PFSK-1 (cell line): Measurements from ENCODE around the gene PIGQ.

Experiments
- FOXP2 ChIP-seq: optimal IDR thresholded peaks from 2 replicates; pipeline ENCODE3; 2011; ENCODE audit warnings: borderline replicate concordance, control low read depth, inconsistent platforms; ENCODE audit not compliant: insufficient read depth; ENCODE audit errors: extremely low read length, extremely low read depth
- POLR2AphosphoS5 ChIP-seq: IDR thresholded peaks from 2 replicates; pipeline ENCODE4 v1.6.1; 2012; ENCODE audit warnings: low read depth, mild to moderate bottlenecking, control low read depth, low read length, moderate library complexity
- SIN3A ChIP-seq: IDR thresholded peaks from 2 replicates; pipeline ENCODE4 v1.6.1; 2012; ENCODE audit warnings: mild to moderate bottlenecking, low read length, moderate library complexity, borderline replicate concordance; ENCODE audit not compliant: insufficient read depth
- TAF1 ChIP-seq: IDR thresholded peaks from 2 replicates; pipeline ENCODE4 v1.6.1; 2012; ENCODE audit warnings: low read length, control low read depth, borderline replicate concordance; ENCODE audit not compliant: insufficient read depth
- TF ChIP-seq, protein P1 (sequence below), 2 experiments: IDR thresholded peaks; 2 replicates each; pipeline versions ENCODE4 v1.6.1 to v1.8.0; 2011 to 2012; ENCODE audit warnings: low read depth in 2 of 2, low read length in 2 of 2, control low read depth in 1 of 2, inconsistent platforms in 1 of 2, mild to moderate bottlenecking in 1 of 2, moderate library complexity in 1 of 2; ENCODE audit not compliant: insufficient read depth in 1 of 2

The PIGQ gene

DNA sequence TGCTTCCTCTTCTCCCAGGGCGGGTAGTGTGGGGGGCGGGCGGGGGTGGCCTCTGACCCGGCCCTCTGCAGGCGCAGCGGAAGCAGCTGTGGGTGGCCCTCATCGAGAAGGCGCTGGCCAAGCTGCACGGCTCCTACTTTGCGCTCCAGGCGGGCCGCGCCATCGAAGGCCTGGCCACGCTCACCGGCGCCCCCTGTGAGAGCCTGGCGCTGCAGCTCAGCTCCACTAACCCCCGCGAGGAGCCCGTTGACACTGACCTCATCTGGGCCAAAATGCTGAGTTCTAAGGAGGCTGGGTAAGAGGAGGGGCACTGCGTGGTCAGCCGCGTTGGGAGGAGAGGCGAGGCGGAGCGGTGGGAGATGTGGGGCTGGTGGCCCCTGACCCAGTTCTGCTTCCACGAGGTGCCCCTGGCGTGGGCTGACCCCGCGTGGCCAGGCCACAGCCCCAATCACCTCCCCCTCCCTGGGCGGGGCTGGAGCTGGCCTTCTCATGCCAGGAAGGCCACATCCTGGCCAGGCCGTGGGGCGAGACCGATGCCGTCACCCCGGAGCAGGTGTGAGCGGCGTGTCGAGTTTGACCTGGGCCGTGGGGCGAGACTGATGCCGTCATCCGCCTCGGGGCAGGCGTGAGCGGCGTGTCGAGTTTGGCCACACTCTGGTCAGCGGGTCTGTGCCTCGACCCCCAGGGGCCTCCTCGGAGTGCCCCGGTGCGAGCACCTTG lies 20.1 kb upstream of the PIGQ start:
- TF ChIP-seq SIN3A (no peak), FOXP2 (no peak), TAF1 (no peak), POLR2AphosphoS5 (no peak)
- TF ChIP-seq, protein P1, sequence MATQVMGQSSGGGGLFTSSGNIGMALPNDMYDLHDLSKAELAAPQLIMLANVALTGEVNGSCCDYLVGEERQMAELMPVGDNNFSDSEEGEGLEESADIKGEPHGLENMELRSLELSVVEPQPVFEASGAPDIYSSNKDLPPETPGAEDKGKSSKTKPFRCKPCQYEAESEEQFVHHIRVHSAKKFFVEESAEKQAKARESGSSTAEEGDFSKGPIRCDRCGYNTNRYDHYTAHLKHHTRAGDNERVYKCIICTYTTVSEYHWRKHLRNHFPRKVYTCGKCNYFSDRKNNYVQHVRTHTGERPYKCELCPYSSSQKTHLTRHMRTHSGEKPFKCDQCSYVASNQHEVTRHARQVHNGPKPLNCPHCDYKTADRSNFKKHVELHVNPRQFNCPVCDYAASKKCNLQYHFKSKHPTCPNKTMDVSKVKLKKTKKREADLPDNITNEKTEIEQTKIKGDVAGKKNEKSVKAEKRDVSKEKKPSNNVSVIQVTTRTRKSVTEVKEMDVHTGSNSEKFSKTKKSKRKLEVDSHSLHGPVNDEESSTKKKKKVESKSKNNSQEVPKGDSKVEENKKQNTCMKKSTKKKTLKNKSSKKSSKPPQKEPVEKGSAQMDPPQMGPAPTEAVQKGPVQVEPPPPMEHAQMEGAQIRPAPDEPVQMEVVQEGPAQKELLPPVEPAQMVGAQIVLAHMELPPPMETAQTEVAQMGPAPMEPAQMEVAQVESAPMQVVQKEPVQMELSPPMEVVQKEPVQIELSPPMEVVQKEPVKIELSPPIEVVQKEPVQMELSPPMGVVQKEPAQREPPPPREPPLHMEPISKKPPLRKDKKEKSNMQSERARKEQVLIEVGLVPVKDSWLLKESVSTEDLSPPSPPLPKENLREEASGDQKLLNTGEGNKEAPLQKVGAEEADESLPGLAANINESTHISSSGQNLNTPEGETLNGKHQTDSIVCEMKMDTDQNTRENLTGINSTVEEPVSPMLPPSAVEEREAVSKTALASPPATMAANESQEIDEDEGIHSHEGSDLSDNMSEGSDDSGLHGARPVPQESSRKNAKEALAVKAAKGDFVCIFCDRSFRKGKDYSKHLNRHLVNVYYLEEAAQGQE (IDR thresholded peaks at IDR 0.05; ENCODE audit: insufficient read depth in 1 of 2, low read depth in 2 of 2, low read length in 2 of 2): no peak

DNA sequence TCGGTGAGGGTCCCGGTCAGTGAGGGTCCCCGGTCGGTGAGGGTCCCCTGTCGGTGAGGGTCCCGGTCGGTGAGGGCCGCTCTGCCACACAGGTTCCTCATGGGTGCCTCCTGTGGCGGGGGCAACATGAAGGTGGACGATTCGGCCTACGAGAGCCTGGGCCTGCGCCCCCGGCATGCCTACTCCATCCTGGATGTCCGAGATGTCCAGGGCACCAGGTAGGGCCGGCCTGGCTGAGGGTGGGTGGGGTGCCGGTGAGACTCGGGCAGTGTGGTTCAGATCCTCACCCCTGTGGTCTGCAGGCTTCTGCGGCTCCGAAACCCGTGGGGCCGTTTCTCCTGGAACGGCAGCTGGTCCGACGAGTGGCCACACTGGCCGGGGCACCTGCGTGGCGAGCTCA lies 18.6 kb upstream of the PIGQ start:
- no peak for TF ChIP-seq SIN3A
- TF ChIP-seq TAF1: no peak
- no peak for TF ChIP-seq FOXP2

DNA sequence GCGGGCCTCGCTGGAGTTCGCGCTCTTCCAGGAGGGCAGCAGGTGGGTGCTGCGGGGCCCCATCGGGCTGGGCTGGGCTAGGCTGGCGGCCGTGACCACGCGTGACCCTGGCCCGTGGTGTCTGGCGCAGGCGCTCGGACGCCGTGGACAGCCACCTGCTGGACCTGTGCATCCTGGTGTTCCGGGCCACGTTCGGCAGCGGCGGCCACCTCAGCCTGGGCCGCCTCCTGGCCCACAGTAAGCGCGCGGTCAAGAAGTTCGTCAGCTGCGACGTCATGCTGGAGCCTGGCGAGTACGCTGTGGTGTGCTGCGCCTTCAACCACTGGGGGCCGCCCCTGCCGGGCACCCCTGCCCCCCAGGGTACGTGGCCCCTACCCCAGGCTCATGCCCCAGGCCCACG lies 17.6 kb upstream of the PIGQ start:
- TF ChIP-seq SIN3A (no peak), FOXP2 (no peak), TAF1 (no peak)
- TF ChIP-seq, protein P1 (IDR thresholded peaks at IDR 0.05; ENCODE audit: insufficient read depth in 1 of 2, low read depth in 2 of 2, low read length in 2 of 2): no peak

DNA sequence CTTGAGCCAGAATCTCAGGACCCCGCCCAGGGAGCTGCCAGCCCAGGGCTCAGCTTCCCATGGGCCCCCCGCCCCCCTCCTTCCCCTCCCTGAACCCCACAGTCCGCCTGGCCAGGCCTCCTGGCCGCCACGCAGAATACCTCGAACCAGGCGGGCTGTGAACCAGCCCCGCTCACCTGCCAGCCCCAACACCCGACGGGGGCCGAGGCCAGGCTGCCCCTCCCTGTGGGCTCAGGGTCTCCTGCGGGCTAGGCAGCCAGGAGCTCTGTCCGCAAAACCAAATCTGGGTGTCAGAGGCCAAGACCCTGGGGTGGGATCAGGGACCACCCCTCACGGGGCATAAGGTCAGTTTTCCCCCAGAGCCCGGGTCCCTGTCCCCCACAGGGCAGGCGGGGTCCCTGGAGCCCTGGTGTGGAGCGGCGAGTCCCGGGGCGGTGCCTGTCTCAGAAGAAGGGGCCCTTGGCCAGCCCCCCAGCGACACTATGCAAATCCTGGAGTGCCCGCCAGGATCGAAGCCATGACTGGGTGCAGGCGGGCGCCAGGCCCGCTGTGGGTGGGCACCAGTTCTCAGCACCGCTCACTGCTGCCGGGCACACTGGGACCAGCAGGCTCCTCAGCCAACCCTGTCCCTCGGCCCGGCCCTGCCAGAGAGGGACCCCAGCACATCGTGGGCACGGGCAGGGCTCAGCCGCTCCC lies 16.0 kb upstream of the PIGQ start:
- TF ChIP-seq TAF1: no peak

DNA sequence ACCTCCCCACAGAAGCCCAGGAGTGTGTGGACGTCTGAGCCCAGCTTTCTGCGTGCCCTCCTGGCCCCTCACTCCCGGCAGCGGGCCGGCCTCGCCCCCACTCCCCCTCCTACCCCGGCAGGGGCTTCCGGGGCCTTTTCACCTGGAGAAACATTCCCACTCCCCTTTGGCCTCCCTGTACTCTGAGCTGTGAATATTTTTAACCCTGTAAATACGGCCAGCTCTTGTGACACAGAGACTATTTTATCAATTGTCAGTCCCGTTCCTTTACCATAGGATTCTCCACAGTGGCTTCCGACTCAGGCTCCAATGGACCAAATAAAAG lies 15.5 kb upstream of the PIGQ start:
- no peak for TF ChIP-seq POLR2AphosphoS5
- TF ChIP-seq FOXP2: no peak
- no peak for TF ChIP-seq TAF1
- TF ChIP-seq, protein P1 (IDR thresholded peaks at IDR 0.05; ENCODE audit: insufficient read depth in 1 of 2, low read depth in 2 of 2, low read length in 2 of 2): no peak
- TF ChIP-seq SIN3A: no peak

DNA sequence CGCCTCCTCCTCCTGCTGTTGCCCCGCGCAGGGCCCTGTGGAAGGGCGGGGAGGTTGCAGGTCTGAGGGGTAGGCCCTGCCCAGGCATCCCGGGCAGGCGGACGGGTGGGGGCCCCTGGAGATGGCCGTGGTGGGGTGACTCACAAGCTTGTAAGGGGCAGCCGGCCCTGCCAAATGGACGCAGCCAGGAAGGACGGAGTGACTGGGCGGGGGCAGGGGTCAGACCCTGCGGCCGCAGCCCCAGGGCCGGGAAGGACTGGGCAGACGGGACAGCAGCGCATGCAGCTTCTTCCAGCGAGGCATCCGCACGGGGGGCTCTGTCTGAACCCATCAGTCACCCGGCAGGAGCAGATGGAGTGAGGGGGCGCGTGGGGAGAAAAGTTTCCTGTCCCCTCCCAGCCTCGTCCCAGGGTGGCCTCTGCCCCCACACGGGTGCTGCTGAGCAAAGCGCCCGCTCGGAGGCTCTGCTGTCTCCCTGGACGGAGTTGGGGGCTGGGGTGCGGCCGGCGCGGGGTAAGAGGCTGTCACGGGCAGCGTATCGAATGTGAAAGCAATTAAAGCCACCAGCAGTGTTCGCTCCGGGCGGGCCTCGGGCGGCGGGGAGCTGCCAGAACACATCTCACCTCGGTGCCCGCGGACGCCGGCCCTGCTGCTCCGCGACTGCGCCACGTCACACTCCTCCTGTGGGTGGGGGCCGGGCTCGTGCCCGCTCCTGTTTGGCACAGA lies 15.0 kb upstream of the PIGQ start:
- TF ChIP-seq SIN3A (no peak), POLR2AphosphoS5 (0 out of 2 replicates have a peak, but pooled peaks have one; percentile 2)
- TF ChIP-seq, protein P1 (IDR thresholded peaks at IDR 0.05; ENCODE audit: insufficient read depth in 1 of 2, low read depth in 2 of 2, low read length in 2 of 2): no peak
